Spleen (tissue), 7 donors: ENCODE data around the gene EPHB1.

Experiments
- POLR2A ChIP-seq, 3 donors: fragments of 450-650 bp; IDR thresholded peaks; one replicate each; pipeline ENCODE4 v1.5.1; 2017; ENCODE audit warnings: antibody characterized with exemption in 3 of 3, mild to moderate bottlenecking in 1 of 3
- POLR2AphosphoS5 ChIP-seq, 3 donors: sonication (generic); formaldehyde crosslinking; IDR thresholded peaks; one replicate each; pipeline ENCODE4 v1.5.1; 2017; ENCODE audit warnings: antibody characterized with exemption in 3 of 3
- TF ChIP-seq, protein P1 (sequence below), 11 experiments: fragments of 200-600 bp in 7 of 11; fragments of 450-650 bp in 4 of 11; sonication (generic) in 4 of 11; IDR thresholded peaks in 8 of 11; conservative IDR thresholded peaks in 3 of 11; 1 replicate in 7 of 11; 2 replicates in 4 of 11; pipeline versions ENCODE4 v1.4.0 to v1.8.0; 2016 to 2021; ENCODE audit warnings: antibody characterized with exemption in 11 of 11, inconsistent platforms in 4 of 11, mild to moderate bottlenecking in 1 of 11
- donor health status: DM: no; HTN: no; CAD: no; lungs with moderate emphysema.
- donor health status: DM: no; HTN: no; CAD: no.
- donor health status: DM: no; HTN: no; CAD: no.

DNA sequence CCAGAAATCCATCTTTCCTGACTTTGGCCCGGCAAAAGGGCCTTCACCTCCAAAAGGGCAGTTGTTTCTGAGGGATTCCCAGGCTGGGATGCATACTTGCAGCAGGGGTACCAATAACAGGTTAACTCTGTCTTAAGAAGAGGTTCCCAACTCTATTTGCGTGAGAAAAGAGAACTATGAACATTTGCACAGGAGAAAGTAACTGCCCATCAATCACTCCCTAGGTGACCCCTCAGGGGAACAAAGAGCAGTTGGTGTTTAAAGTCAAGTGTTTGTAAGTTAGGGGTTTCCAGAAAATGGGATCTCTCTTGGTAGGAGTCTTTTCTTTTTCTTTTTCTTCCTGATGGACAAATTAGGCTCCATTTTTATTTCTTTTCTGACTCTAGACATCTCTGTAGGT, 97.3 kb downstream of the EPHB1 start:
- TF ChIP-seq POLR2AphosphoS5 (IDR thresholded peaks at IDR 0.05): no peak
- TF ChIP-seq, protein P1, sequence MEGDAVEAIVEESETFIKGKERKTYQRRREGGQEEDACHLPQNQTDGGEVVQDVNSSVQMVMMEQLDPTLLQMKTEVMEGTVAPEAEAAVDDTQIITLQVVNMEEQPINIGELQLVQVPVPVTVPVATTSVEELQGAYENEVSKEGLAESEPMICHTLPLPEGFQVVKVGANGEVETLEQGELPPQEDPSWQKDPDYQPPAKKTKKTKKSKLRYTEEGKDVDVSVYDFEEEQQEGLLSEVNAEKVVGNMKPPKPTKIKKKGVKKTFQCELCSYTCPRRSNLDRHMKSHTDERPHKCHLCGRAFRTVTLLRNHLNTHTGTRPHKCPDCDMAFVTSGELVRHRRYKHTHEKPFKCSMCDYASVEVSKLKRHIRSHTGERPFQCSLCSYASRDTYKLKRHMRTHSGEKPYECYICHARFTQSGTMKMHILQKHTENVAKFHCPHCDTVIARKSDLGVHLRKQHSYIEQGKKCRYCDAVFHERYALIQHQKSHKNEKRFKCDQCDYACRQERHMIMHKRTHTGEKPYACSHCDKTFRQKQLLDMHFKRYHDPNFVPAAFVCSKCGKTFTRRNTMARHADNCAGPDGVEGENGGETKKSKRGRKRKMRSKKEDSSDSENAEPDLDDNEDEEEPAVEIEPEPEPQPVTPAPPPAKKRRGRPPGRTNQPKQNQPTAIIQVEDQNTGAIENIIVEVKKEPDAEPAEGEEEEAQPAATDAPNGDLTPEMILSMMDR (IDR thresholded peaks at IDR 0.05 in 8 of 11, conservative IDR thresholded peaks at IDR 0.05 in 3 of 11): no peak
- TF ChIP-seq POLR2A (IDR thresholded peaks at IDR 0.05): no peak
